Tibial artery (tissue), 4 donors: Measurements from ENCODE around the gene ERGIC3.
A peak's percentile ranks its signal among the peaks of the same experiment; 100 is the strongest.

Experiments used
- DNase-seq, 2 donors: peaks; one replicate each; pipeline ENCODE4 v3.0.0-alpha.2; 2019
- H3K27ac ChIP-seq, 2 donors: fragments of 200-600 bp; sonication (generic) in 1 of 2; 1 replicate in 1 of 2; 2 replicates in 1 of 2; pipeline ENCODE4 v1.5.1; 2018 to 2019; ENCODE audit warnings: mild to moderate bottlenecking in 1 of 2
- H3K27me3 ChIP-seq, 2 donors: fragments of 200-600 bp; sonication (generic) in 1 of 2; one replicate each; pipeline versions ENCODE4 v1.5.1 to v1.6.0; 2016 to 2019
- H3K36me3 ChIP-seq, 3 donors: fragments of 200-600 bp; sonication (generic) in 2 of 3; one replicate each; pipeline ENCODE4 v1.5.1; 2016 to 2019; ENCODE audit warnings: mild to moderate bottlenecking in 2 of 3
- H3K4me1 ChIP-seq, 4 donors: fragments of 200-600 bp; sonication (generic) in 2 of 4; 1 replicate in 3 of 4; 2 replicates in 1 of 4; pipeline ENCODE4 v1.5.1; 2016 to 2019
- H3K4me3 ChIP-seq, 2 donors: fragments of 200-600 bp; sonication (generic) in 1 of 2; 1 replicate in 1 of 2; 2 replicates in 1 of 2; pipeline ENCODE4 v1.5.1; 2018 to 2019; ENCODE audit warnings: mild to moderate bottlenecking in 2 of 2
- H3K9me3 ChIP-seq, 3 donors: fragments of 200-600 bp; sonication (generic) in 1 of 3; one replicate each; pipeline ENCODE4 v1.5.1; 2016 to 2019
- intact Hi-C: fragments of 100-400 bp; cut with DNase I; formaldehyde crosslinking; loops from one replicate; pipeline ENCODE4 v1.15.0; 2023; ENCODE audit warnings: low total_unique reads
- TF ChIP-seq, protein P1 (sequence below), 2 experiments: fragments of 200-600 bp in 1 of 2; fragments of 450-650 bp in 1 of 2; IDR thresholded peaks; one replicate each; pipeline ENCODE4 v1.5.1; 2017 to 2019; ENCODE audit warnings: antibody characterized with exemption in 2 of 2, mild to moderate bottlenecking in 1 of 2, moderate library complexity in 1 of 2

The ERGIC3 gene

DNA sequence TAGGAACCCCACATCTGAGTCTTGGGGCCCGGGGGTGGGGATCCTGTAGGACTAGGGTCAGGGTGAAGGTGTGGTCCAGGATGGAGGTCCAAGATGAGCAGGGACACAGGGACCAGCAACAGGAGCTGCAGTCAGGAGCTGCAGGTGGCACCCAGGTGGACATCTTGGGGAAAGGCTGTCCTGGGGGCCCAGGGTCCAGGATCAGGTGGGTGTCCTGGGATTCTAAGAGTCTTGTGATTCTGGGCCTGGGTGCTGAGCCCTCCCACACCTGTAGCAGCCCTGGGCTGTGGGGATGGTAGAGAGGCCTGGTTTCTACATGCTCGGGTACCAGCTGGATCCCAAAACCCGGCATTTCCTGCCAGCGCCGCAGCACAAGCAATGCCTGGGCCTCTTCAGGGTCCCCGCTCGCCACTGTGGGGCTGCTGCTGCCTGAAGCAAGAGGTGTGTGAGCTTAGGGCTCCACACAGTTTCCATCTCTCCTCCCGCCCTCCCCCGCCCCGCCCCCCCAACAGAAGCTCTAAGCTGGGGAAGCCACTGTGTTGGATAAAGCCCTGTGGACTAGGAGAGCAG lies 20.7 kb downstream of the ERGIC3 start:
- Histone ChIP-seq H3K9me3 (no peaks in the 10 kb centered on the region), H3K27ac (no peak overlapping the region), H3K27me3 (no peaks in the 10 kb centered on the region), H3K4me1 (no peaks in the 10 kb centered on the region), H3K36me3 (peaks cover 0 to 30% (median 0%) of the 10 kb centered on the region in 3 donors), H3K4me3 (no peak overlapping the region)
- intact Hi-C loops, result no loop called here
- TF ChIP-seq, protein P1, sequence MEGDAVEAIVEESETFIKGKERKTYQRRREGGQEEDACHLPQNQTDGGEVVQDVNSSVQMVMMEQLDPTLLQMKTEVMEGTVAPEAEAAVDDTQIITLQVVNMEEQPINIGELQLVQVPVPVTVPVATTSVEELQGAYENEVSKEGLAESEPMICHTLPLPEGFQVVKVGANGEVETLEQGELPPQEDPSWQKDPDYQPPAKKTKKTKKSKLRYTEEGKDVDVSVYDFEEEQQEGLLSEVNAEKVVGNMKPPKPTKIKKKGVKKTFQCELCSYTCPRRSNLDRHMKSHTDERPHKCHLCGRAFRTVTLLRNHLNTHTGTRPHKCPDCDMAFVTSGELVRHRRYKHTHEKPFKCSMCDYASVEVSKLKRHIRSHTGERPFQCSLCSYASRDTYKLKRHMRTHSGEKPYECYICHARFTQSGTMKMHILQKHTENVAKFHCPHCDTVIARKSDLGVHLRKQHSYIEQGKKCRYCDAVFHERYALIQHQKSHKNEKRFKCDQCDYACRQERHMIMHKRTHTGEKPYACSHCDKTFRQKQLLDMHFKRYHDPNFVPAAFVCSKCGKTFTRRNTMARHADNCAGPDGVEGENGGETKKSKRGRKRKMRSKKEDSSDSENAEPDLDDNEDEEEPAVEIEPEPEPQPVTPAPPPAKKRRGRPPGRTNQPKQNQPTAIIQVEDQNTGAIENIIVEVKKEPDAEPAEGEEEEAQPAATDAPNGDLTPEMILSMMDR (IDR thresholded peaks at IDR 0.05), result no peak
- no peak for DNase-seq

- no peak overlapping the region for H3K27ac ChIP-seq
- DNase-seq, result no peak
- intact Hi-C loops, result no loop called here
- H3K4me1 ChIP-seq, result no peaks in the 10 kb centered on the region
- no peaks in the 10 kb centered on the region for H3K27me3 ChIP-seq
- TF ChIP-seq, protein P1 (IDR thresholded peaks at IDR 0.05), result no peak
- H3K36me3 ChIP-seq, result peaks cover 0 to 18% (median 0%) of the 10 kb centered on the region in 3 donors
- H3K4me3 ChIP-seq, result no peak overlapping the region
- H3K9me3 ChIP-seq, result no peaks in the 10 kb centered on the region
Observed at GRCh38 chr20:35563834-35564233, 22.0 kb downstream of the ERGIC3 start.

- peaks cover 0 to 8% (median 0%) of the 10 kb centered on the region in 3 donors for H3K36me3 ChIP-seq
- no peaks in the 10 kb centered on the region for H3K9me3 ChIP-seq
- DNase-seq, result no peak
- intact Hi-C loops, result no loop called here
- no peak overlapping the region for H3K27ac ChIP-seq
- no peaks in the 10 kb centered on the region for H3K4me1 ChIP-seq
- H3K27me3 ChIP-seq, result no peaks in the 10 kb centered on the region
- TF ChIP-seq, protein P1 (IDR thresholded peaks at IDR 0.05), result no peak
- H3K4me3 ChIP-seq, result no peak overlapping the region
Observed at GRCh38 chr20:35564905-35565304, 23.0 kb downstream of the ERGIC3 start.

DNA sequence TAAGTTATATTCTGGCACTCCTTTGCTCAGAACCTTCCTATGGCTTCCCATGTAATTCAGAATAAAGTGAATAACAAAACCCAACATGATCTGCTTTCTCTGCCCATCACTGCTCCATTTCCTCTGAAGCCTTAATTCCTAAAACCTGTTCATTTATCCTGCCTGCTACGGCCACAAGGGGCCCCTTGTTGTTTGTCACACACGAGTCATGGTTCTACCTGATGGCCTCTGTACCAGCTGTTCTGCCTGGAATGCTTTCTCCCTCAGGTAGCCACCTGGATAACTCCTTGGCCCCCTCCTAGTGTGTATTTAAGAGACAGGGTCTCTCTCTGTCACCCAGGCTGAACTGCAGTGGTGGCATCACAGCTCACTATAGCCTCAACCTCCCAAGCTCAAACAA lies 26.8 kb downstream of the ERGIC3 start:
- DNase-seq, result peak in 1 of 2 donors; percentile 5
- TF ChIP-seq, protein P1 (IDR thresholded peaks at IDR 0.05), result no peak
- intact Hi-C loops, result no loop called here

DNA sequence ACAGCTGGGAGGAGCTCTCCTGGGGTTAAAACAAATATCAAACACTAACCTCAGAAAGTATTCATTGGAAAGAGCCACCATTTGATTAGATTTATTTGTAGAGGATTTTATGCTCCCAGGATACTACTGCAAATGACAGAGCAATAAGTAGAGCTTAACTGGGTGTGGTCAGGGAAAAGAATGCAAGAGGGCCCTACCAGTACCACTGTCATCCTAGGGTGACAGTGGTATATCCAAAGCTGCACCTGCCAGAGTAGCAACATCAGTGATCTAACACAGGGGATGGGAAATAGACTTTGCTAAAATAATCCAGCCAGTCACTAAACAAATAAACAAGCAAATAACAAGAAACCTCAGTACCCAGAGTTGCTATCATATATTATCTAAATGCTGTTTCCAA lies 29.7 kb downstream of the ERGIC3 start:
- TF ChIP-seq, protein P1 (IDR thresholded peaks at IDR 0.05), result no peak
- intact Hi-C loops, result no loop called here
- H3K4me1 ChIP-seq, result no peaks in the 10 kb centered on the region

More for the DNA sequence above, 26.8 kb downstream of the ERGIC3 start:
- Histone ChIP-seq H3K27ac (no peak overlapping the region), H3K36me3 (no peaks in the 10 kb centered on the region), H3K27me3 (no peaks in the 10 kb centered on the region), H3K9me3 (peaks cover 0 to 8% (median 4%) of the 10 kb centered on the region in 3 donors), H3K4me1 (no peaks in the 10 kb centered on the region), H3K4me3 (no peak overlapping the region)

GRCh38 chr20:35572838-35573237 lies 31.0 kb downstream of the ERGIC3 start:
- H3K4me3 ChIP-seq, result no peak overlapping the region
- H3K27ac ChIP-seq, result no peak overlapping the region
- DNase-seq, result no peak
- TF ChIP-seq, protein P1 (IDR thresholded peaks at IDR 0.05), result no peak
- H3K36me3 ChIP-seq, result no peaks in the 10 kb centered on the region
- H3K27me3 ChIP-seq, result no peaks in the 10 kb centered on the region
- intact Hi-C loops, result no loop called here
- no peaks in the 10 kb centered on the region for H3K4me1 ChIP-seq
- peaks cover 0 to 8% (median 4%) of the 10 kb centered on the region in 3 donors for H3K9me3 ChIP-seq

More for the DNA sequence above, 29.7 kb downstream of the ERGIC3 start:
- H3K27ac ChIP-seq, result no peak overlapping the region
- no peaks in the 10 kb centered on the region for H3K36me3 ChIP-seq
- peaks cover 0 to 8% (median 4%) of the 10 kb centered on the region in 3 donors for H3K9me3 ChIP-seq
- H3K4me3 ChIP-seq, result no peak overlapping the region
- no peaks in the 10 kb centered on the region for H3K27me3 ChIP-seq
- no peak for DNase-seq
